Activated CD4-positive, alpha-beta T cell treated with anti-CD3 and anti-CD28 coated beads, Interleukin-2, amount 10 ng/mL, durations not matched to agents 24 days and 14 days (primary cell): ENCODE results near the gene SNAP29. TPM values are rescaled to one million over a fixed set of nuclear protein-coding genes. Genes with fewer than 3 reads are reported as not detected.
A peak's percentile ranks its signal among the peaks of the same experiment; 100 is the strongest.
"Not testable (repeated sequence)": the region's sequence is repeated elsewhere in the genome, so short reads cannot be mapped to it uniquely, and the experiment has no call there.

Experiments used
- DNase-seq: peaks from one replicate; pipeline ENCODE4 v3.0.0; 2022
- H3K27ac Mint-ChIP-seq: one replicate; pipeline ENCODE4 v1.8.0; 2022; ENCODE audit warnings: mild to moderate bottlenecking, mixed read lengths
- H3K27me3 Mint-ChIP-seq: one replicate; pipeline ENCODE4 v1.8.0; 2022; ENCODE audit warnings: mixed read lengths
- H3K36me3 Mint-ChIP-seq: one replicate; pipeline ENCODE4 v1.8.0; 2022; ENCODE audit warnings: low read depth, mild to moderate bottlenecking, mixed read lengths
- H3K4me1 Mint-ChIP-seq: one replicate; pipeline ENCODE4 v1.8.0; 2021; ENCODE audit warnings: mixed read lengths
- H3K4me3 Mint-ChIP-seq: one replicate; pipeline ENCODE4 v1.8.0; 2022; ENCODE audit warnings: mild to moderate bottlenecking, moderate library complexity, mixed read lengths
- H3K9me3 Mint-ChIP-seq: one replicate; pipeline ENCODE4 v1.8.0; 2021; ENCODE audit warnings: mixed read lengths
- intact Hi-C: fragments of 100-400 bp; cut with micrococcal nuclease; formaldehyde crosslinking; loops from one replicate; pipeline ENCODE4 v1.15.1; 2023
- total RNA-seq: library from RNA; stranded (reverse); gene quantifications from 2 replicates; pipeline ENCODE4 v1.2.3, GENCODE V29; 2022

Gene SNAP29
- total RNA-seq, result 24.3 and 25.8 TPM in 2 replicates

DNA sequence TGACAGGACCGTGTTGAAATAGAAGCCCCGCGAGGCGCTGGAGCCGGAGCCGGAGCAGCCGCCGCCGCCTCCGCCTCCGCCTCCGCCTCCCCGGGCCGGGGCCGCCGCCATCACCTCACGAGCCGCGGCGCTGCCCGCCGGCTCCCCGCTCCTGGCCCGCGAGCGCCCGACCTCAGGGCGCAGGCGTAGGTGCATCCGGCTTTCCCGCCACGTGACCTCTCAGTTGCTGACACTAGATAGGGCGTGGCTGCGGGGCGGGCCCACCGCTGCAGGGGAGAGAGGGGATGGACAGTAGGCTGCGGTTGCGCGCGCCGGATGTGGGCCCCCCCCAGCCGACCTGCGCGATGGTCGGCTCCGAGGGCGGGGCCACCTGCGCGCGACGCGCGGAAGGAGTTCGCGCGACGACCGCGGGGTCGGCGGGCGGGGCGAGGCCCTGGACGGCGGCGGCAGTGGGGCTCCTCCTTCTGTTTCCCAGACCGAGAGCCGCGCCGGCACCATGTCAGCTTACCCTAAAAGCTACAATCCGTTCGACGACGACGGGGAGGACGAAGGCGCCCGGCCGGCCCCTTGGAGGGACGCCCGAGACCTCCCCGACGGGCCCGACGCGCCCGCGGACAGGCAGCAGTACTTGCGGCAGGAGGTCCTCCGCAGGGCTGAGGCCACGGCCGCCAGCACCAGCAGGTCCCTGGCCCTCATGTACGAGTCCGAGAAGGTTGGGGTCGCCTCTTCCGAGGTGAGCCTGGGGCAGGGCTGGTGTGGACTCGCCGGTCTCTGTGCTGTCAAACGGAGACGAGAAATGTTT is at the start of gene SNAP29, which contains the start of gene PI4KA:
SNAP29 (plus strand) TSS at position 393 of the 802 bp plus-strand sequence; CDS start at position 497, 104 bp downstream.
PI4KA (minus strand) TSS at position 197 of the 802 bp plus-strand sequence; CDS start at position 111, 86 bp downstream.
- H3K27ac Mint-ChIP-seq, result peak within 1 kb of the TSS; percentile 84
- peak; percentile 99 for DNase-seq
- peaks cover 7% of the 10 kb centered on the region for H3K36me3 Mint-ChIP-seq
- H3K4me3 Mint-ChIP-seq, result peak within 1 kb of the TSS; percentile 87
- intact Hi-C loops, result loop anchor here (1.0 kb wide), 2 partner anchors 58 to 143 kb away; partner anchors contain the start of genes CRKL and THAP7
- peaks cover 36% of the 10 kb centered on the region for H3K4me1 Mint-ChIP-seq
- no peaks in the 10 kb centered on the region for H3K9me3 Mint-ChIP-seq
- H3K27me3 Mint-ChIP-seq, result no peaks in the 10 kb centered on the region

DNA sequence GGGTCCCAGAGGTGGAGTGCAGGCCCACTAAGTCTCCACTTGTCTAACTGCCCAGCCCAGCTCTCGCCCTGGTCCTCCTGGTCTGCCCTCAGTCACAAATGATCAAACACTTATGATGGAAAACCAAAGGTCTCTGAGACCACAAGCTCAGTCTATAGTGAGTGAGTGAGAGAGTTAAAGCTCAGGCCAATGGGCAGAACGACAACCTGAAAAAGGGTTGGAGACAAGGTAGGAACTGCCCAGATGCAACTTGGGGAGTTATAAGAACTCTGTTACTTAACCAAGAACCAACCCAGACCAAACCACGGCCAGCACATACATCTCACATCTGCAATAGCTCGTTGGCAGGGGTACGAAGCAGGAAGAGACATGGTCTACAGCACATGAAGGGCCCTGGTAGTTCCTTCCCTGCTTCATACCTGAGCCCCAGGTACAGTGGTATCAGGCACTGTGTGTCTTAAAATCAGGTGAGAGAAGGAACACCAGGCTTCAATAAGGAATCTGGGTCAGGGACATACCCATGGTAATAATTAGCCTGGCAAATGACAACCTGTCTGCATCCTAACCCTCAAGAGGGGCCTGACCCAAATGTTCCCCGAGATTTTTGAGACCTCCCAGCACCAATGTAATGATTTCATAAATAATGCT is 49.1 kb upstream of the SNAP29 start:
- no peaks in the 10 kb centered on the region for H3K27me3 Mint-ChIP-seq
- H3K9me3 Mint-ChIP-seq, result no peaks in the 10 kb centered on the region
- intact Hi-C loops, result no loop called here

DNA sequence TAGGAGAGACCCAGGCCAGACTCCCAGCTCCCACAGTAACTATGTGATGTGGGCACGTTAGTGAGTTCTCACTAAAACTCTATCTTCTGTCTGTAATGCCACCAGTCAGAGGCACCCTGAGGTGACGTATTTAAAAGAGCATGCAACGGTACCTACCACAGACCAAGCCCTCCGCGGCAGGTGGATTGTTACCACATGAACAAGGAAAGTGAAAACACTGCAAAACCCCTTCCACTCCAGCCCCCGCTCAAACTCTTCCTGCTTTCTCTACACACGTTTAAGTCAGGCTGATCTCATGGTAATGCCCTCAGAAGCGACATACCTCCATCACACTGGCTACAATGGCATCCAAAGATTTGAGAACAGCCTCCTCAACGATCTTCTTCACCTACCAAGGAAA is 48.2 kb upstream of the SNAP29 start:
- no peaks in the 10 kb centered on the region for H3K27me3 Mint-ChIP-seq
- H3K27ac Mint-ChIP-seq, result peak overlapping the region; percentile 17
- no peak overlapping the region for H3K4me3 Mint-ChIP-seq
- no peaks in the 10 kb centered on the region for H3K9me3 Mint-ChIP-seq
- H3K36me3 Mint-ChIP-seq, result peaks cover 51% of the 10 kb centered on the region
- intact Hi-C loops, result no loop called here
- no peak for DNase-seq
- peaks cover 12% of the 10 kb centered on the region for H3K4me1 Mint-ChIP-seq

More for the DNA sequence above, 49.1 kb upstream of the SNAP29 start:
- peaks cover 12% of the 10 kb centered on the region for H3K4me1 Mint-ChIP-seq
- H3K36me3 Mint-ChIP-seq, result peaks cover 51% of the 10 kb centered on the region
- DNase-seq, result no peak
- no peak overlapping the region for H3K4me3 Mint-ChIP-seq
- H3K27ac Mint-ChIP-seq, result no peak overlapping the region

DNA sequence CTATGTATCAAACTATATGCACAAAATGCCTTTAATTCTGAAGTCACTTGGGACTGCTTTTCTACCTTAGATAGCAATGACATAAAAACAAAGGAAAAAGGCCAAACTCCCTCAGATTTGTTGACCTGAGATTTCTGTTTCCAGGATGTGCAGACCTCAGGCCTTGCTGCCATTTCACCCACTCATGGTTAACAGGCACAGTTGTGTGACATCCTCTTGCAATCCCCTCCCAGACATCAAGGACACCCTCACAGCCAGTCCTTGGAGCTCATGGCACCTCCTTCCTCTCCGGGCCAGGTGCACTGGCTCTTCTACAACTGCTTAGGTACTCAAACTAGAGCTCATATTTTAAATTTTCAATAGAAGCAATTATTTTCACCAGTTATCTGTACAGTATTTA is 47.6 kb upstream of the SNAP29 start:
- Mint-ChIP-seq H3K27me3 (no peaks in the 10 kb centered on the region), H3K9me3 (no peaks in the 10 kb centered on the region), H3K27ac (no peak overlapping the region), H3K36me3 (peaks cover 48% of the 10 kb centered on the region), H3K4me1 (peaks cover 8% of the 10 kb centered on the region), H3K4me3 (no peak overlapping the region)
- intact Hi-C loops, result no loop called here
- DNase-seq, result no peak

DNA sequence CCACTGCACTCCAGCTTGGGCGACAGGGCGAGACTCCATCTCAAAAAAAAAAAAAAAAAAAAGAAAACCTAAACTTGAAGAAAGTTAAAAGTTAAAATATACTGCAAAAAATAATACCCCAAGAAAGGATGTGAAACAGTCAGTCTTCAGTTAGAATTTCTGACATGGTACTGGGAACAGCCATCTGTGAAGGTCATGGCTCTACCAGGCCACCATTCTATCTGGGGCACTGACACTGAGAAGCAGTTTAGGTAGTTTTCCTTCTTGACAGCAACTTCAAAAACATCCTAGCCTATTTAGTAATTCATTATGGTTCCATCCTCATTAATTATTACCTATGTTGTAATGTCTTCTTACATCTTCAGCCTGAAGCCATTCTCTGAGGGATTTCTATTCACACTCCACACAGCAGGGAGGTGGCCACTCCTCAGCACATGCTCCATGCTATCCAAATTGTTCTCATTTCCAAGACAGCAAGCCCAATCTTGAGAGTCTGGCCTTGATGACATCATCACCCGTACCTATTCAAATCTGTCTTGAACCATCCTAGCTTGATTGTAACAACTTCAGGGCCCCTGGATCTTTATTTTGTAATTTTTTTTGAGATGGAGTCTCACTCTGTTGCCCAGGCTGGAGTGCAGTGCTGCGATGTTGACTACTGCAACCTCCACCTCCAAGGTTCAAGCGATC is 46.7 kb upstream of the SNAP29 start:
- H3K4me3 Mint-ChIP-seq, result no peak overlapping the region
- H3K9me3 Mint-ChIP-seq, result no peaks in the 10 kb centered on the region
- peaks cover 55% of the 10 kb centered on the region for H3K36me3 Mint-ChIP-seq
- H3K27ac Mint-ChIP-seq, result no peak overlapping the region
- intact Hi-C loops, result no loop called here
- DNase-seq, result no peak
- no peaks in the 10 kb centered on the region for H3K27me3 Mint-ChIP-seq
- peaks cover 8% of the 10 kb centered on the region for H3K4me1 Mint-ChIP-seq

DNA sequence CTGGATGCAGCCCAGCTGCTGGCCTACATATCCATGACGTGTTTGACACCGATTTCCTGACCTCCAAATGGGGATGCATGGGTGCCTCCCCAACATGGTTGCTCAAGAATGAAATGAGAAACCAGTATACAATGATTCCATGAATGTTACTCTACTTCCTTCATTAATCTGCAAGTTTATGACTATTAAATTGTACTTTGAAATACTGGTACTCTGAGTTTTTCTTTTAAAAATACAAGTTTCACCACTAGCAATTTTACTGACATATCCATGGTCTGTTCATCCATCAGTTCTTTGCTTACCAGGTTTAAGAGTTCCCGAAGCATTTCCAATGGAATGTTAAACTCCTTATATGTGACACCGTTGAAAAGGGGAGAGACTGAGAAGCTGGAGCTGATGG is 45.8 kb upstream of the SNAP29 start:
- Mint-ChIP-seq H3K4me3 (no peak overlapping the region), H3K36me3 (peaks cover 53% of the 10 kb centered on the region), H3K27me3 (no peaks in the 10 kb centered on the region), H3K4me1 (peaks cover 8% of the 10 kb centered on the region), H3K9me3 (no peaks in the 10 kb centered on the region), H3K27ac (no peak overlapping the region)
- DNase-seq, result no peak
- intact Hi-C loops, result no loop called here

DNA sequence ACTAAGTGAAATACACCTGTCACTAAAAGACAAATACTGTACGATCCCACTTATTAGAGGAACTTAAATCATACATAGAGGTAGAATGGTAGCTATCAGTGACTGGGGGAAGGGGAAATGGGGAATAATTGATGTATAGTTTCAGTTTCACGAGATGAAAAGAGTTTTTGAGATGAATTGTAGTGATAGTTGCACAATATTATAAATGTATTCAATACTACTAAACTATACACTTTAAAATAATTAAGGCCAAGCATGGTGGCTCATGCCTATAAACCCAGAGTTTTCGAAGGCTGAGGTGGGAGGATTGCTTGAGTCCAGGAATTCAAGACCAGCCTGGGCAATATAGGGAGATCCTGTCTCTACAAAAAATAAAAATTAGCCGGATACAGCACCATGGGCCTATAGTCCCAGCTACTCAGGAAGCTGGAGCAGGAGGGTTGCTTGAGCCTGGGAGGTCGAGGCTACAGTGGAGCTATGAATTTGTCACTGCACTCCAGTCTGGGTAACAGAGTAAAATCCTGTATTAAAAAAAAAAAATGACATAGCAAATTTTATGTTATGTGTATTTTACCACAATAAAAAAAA is 44.5 kb upstream of the SNAP29 start:
- Mint-ChIP-seq H3K27ac (no peak overlapping the region), H3K36me3 (peaks cover 56% of the 10 kb centered on the region), H3K27me3 (no peaks in the 10 kb centered on the region), H3K4me3 (no peak overlapping the region), H3K9me3 (no peaks in the 10 kb centered on the region), H3K4me1 (peaks cover 8% of the 10 kb centered on the region)
- DNase-seq, result no peak
- intact Hi-C loops, result no loop called here

DNA sequence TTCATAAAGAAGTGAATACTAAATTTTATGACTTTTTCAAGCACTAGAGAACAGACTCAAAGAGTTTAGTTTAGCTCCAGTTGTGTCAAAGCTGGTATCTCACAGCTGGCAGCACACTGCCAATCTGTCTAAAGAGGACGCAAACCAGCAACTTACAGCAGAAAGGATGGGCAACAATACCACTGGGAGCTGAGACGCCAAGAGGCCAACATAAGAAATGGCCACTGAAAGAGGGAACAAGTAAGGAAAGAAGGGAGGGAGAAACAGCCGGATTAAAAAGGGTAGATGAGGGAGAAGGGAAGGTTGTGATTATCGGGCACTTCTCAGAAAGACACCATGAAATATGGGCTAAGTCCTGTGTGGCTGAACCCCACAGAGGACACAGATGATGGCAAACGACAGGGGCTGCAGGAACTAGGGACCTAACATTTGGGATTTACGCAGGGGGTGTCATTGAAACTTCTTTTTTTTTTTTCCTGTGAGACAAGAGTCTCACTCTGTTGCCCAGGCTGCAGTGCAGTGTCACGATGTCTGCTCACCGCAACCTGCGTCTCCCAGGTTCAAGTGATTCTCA is 43.2 kb upstream of the SNAP29 start:
- Mint-ChIP-seq H3K27me3 (no peaks in the 10 kb centered on the region), H3K4me1 (peaks cover 8% of the 10 kb centered on the region), H3K4me3 (no peak overlapping the region), H3K9me3 (no peaks in the 10 kb centered on the region), H3K27ac (no peak overlapping the region), H3K36me3 (peaks cover 49% of the 10 kb centered on the region)
- intact Hi-C loops, result no loop called here
- DNase-seq, result no peak

DNA sequence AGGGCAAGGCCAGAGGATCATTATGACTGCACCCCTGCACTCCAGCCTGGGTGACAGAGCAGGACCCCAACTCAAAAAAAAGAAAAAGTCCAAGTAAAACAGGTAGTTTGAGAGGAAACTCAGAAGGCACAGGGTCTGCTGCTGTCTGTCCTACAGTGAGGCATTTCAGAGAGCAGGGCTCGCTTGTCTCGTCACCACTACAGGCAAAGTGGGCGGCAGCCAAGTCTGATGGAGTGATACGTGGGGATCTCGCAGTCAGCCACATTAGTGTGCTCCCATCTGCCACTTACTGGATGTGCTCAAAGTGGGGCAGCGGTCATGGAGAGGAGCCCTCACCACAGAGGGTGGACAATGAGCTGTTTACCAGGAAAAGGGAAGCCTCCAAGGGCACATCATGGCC is 42.2 kb upstream of the SNAP29 start:
- Mint-ChIP-seq H3K27me3 (no peaks in the 10 kb centered on the region), H3K9me3 (no peaks in the 10 kb centered on the region), H3K4me1 (peaks cover under 1% of the 10 kb centered on the region), H3K36me3 (peaks cover 39% of the 10 kb centered on the region), H3K4me3 (no peak overlapping the region), H3K27ac (no peak overlapping the region)
- intact Hi-C loops, result no loop called here
- DNase-seq, result no peak

DNA sequence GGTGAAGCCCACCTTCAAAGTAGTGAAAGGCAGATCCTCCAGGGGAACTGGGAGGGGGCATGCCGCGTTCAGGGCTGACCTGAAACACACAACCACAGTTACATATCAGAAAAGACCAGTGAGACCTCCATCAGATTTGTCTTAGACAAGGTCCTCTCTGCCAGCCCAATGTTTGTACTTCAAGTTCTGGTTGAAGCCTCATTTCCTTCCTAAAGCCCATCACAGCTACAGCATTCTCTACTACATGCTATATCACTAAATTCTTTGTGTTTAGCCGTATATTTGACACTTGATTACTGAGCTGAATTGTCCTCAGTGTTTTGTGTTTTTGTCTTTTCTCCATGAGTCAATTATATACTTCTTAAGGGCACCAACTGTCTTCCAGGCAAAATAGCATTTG is 40.3 kb upstream of the SNAP29 start:
- Mint-ChIP-seq H3K27ac (no peak overlapping the region), H3K4me3 (no peak overlapping the region), H3K4me1 (no peaks in the 10 kb centered on the region), H3K27me3 (no peaks in the 10 kb centered on the region), H3K36me3 (peaks cover 33% of the 10 kb centered on the region), H3K9me3 (no peaks in the 10 kb centered on the region)
- DNase-seq, result no peak
- intact Hi-C loops, result no loop called here

DNA sequence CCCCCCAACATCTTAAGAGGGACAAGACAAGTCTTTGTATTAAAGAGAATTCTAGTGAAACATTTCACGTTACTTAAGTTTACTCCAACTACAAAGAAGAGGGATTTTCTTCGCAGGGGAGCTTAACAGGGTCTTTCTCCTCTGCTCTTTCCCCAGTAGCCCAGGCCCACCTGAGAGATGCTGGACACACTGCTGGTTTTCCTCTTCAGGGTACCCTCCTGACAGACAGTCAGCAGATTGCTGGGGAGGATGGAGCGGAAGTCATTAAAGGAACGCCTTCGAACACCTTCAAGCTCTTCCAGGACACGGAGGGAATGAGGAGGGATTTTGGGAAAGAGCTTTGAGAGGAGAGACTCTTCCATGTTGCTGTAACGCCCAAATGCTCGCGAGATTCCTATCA is 39.3 kb upstream of the SNAP29 start:
- H3K27ac Mint-ChIP-seq, result no peak overlapping the region
- H3K27me3 Mint-ChIP-seq, result no peaks in the 10 kb centered on the region
- no peaks in the 10 kb centered on the region for H3K9me3 Mint-ChIP-seq
- DNase-seq, result no peak
- H3K4me3 Mint-ChIP-seq, result no peak overlapping the region
- peaks cover 32% of the 10 kb centered on the region for H3K36me3 Mint-ChIP-seq
- intact Hi-C loops, result no loop called here
- no peaks in the 10 kb centered on the region for H3K4me1 Mint-ChIP-seq

DNA sequence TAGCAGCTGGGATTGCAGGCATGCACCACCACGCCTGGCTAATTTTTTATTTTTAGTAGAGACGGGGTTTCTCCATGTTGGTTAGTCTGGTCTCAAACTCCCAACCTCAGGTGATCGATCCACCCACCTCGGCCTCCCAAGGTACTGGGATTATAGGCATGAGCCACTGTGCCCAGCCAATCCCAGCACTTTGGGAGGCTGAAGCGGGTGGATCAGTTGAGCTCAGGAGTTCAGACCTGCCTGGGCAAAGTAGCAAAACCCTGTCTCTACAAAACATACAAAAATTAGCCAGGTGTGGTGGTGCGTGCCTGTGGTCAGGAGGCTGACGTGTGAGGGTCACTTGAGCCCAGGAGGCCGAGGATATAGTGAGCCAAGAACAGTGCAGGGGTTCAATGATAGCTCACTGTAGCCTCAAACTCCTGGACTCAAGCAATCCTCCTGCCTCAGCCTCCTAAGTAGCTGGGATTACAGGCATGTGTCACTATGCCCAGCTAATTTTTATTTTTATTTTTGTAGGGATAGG is 37.0 kb upstream of the SNAP29 start:
- H3K4me3 Mint-ChIP-seq, H3K27me3 Mint-ChIP-seq, H3K9me3 Mint-ChIP-seq, H3K27ac Mint-ChIP-seq, H3K4me1 Mint-ChIP-seq, intact Hi-C loops, DNase-seq: not testable (repeated sequence)
- H3K36me3 Mint-ChIP-seq, result peaks cover 36% of the 10 kb centered on the region

DNA sequence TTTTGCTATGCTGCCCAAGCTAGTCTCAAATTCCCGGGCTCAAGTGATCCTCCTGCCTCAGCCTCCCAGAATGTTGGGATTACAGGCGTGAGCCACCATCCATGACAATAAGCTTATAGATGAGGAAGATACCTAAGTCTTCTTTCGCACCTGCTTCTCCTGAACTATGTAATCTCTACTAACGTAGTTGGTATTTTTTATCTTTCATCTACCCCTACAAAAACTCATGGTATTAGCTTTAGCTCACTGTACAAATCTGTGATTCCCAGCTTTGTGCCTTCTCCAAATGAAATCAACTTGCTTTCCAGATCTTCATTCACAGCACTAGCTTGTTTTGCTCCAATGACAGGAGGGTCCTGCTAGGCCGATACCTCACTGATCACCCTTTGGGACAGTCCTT is 36.6 kb upstream of the SNAP29 start:
- Mint-ChIP-seq H3K27ac (no peak overlapping the region), H3K4me3 (no peak overlapping the region), H3K4me1 (no peaks in the 10 kb centered on the region), H3K9me3 (no peaks in the 10 kb centered on the region), H3K27me3 (no peaks in the 10 kb centered on the region), H3K36me3 (peaks cover 32% of the 10 kb centered on the region)
- intact Hi-C loops, result no loop called here
- DNase-seq, result no peak
